Caco-2 (cell line): Measurements from ENCODE around the gene LRP5. TPM values are rescaled to one million over a fixed set of nuclear protein-coding genes. Genes with fewer than 3 reads are reported as not detected.

Experiments
- BruUV-seq: library from RNA; stranded (reverse); fragments of 400-500 nt; replicated peaks from 2 replicates; lab custom pipeline; 2021; lab: Mats Ljungman, UMichigan
- CTCF ChIA-PET: fragments of 300-600 bp; sonication (Branson Sonifier 250); formaldehyde crosslinking; loops from one replicate; lab custom pipeline; 2022; ENCODE audit warnings: antibody characterized with exemption; lab: Charles Lee
- POLR2A ChIA-PET: fragments of 300-600 bp; sonication (Branson Sonifier 250); formaldehyde crosslinking; loops from one replicate; lab custom pipeline; 2022; ENCODE audit warnings: antibody characterized with exemption; lab: Charles Lee
- DNase-seq, 2 experiments: peaks; one replicate each; pipeline versions ENCODE4 v3.0.0 to v3.0.0-alpha.2; 2020 to 2022
- H3K27me3 ChIP-seq: replicated peaks from 2 replicates; pipeline ENCODE4 v1.6.0; 2011; ENCODE audit warnings: low read length; ENCODE audit not compliant: control insufficient read depth, insufficient read depth
- H3K36me3 ChIP-seq: 2 replicates; pipeline ENCODE4 v1.5.1; 2011; ENCODE audit warnings: low read length; ENCODE audit not compliant: control insufficient read depth, insufficient read depth
- H3K4me1 ChIP-seq: fragments of 250-450 bp; sonication (Bioruptor Pico); 2 replicates; pipeline ENCODE4 v1.5.1; 2020; ENCODE audit warnings: mild to moderate bottlenecking
- H3K4me3 ChIP-seq: 2 replicates; pipeline ENCODE4 v1.5.1; 2011; ENCODE audit warnings: low read depth, mild to moderate bottlenecking, control low read depth, low read length
- H3K9me3 ChIP-seq: fragments of 250-450 bp; sonication (Bioruptor Pico); 2 replicates; pipeline ENCODE4 v1.5.1; 2020; ENCODE audit warnings: mild to moderate bottlenecking, moderate library complexity
- H3K27ac Mint-ChIP-seq: one replicate; pipeline ENCODE4 v1.8.0; 2022; ENCODE audit warnings: mixed read lengths; ENCODE audit not compliant: unreplicated experiment
- H3K27me3 Mint-ChIP-seq: one replicate; pipeline ENCODE4 v1.8.0; 2022; ENCODE audit warnings: mixed read lengths; ENCODE audit not compliant: insufficient read depth, unreplicated experiment
- H3K36me3 Mint-ChIP-seq: one replicate; pipeline ENCODE4 v1.8.0; 2022; ENCODE audit warnings: mild to moderate bottlenecking, mixed read lengths; ENCODE audit not compliant: insufficient read depth, unreplicated experiment
- H3K4me1 Mint-ChIP-seq: one replicate; pipeline ENCODE4 v1.8.0; 2022; ENCODE audit warnings: low read depth, mixed read lengths; ENCODE audit not compliant: unreplicated experiment
- H3K4me3 Mint-ChIP-seq: one replicate; pipeline ENCODE4 v1.8.0; 2022; ENCODE audit warnings: mild to moderate bottlenecking, moderate library complexity, mixed read lengths; ENCODE audit not compliant: unreplicated experiment
- H3K9me3 Mint-ChIP-seq: one replicate; pipeline ENCODE4 v1.8.0; 2022; ENCODE audit warnings: mixed read lengths; ENCODE audit not compliant: unreplicated experiment
- CTCF ChIP-seq, 2 experiments: fragments of 200-600 bp in 1 of 2; IDR thresholded peaks; 1 replicate in 1 of 2; 2 replicates in 1 of 2; pipeline versions ENCODE4 v1.5.1 to v1.8.0; 2011 to 2022; ENCODE audit warnings: antibody characterized with exemption in 1 of 2, control low read depth in 1 of 2, inconsistent platforms in 1 of 2, low read depth in 1 of 2, low read length in 1 of 2, mild to moderate bottlenecking in 1 of 2, moderate library complexity in 1 of 2; ENCODE audit not compliant: insufficient read depth in 1 of 2, severe bottlenecking in 1 of 2, unreplicated experiment in 1 of 2
- intact Hi-C: fragments of 100-400 bp; cut with micrococcal nuclease; formaldehyde crosslinking; loops from one replicate; pipeline ENCODE4 v1.10.0; 2022; ENCODE audit not compliant: unreplicated experiment
- total RNA-seq: library from RNA; stranded (reverse); gene quantifications from 2 replicates; pipeline ENCODE4 v1.2.3, GENCODE V29; 2022

LRP5 gene
- total RNA-seq, 1 experiment from 2014 or later, result 94.3 TPM

- Mint-ChIP-seq H3K36me3 (peaks cover 95% of the 10 kb centered on the region), H3K27ac (no peak overlapping the region), H3K9me3 (peaks cover 13% of the 10 kb centered on the region), H3K4me1 (peaks cover 49% of the 10 kb centered on the region), H3K4me3 (no peak overlapping the region), H3K27me3 (no peaks in the 10 kb centered on the region)
- Histone ChIP-seq H3K36me3 (peaks cover 10% of the 10 kb centered on the region; the same call in 1 of the 2 replicates), H3K4me3 (no peak overlapping the region), H3K9me3 (no peaks in the 10 kb centered on the region), H3K27me3 (no peaks in the 10 kb centered on the region), H3K4me1 (peaks cover 23% of the 10 kb centered on the region)
- TF ChIP-seq CTCF (IDR thresholded peaks at IDR 0.05; ENCODE audit: insufficient read depth in 1 of 2, low read depth in 1 of 2, low read length in 1 of 2, severe bottlenecking in 1 of 2, unreplicated experiment in 1 of 2), result no peak
- intact Hi-C loops, result no loop called here
- no peak for DNase-seq
- POLR2A ChIA-PET, result no interaction called here
- CTCF ChIA-PET, result no interaction called here
- BruUV-seq, result no TSS peak
Observed at GRCh38 chr11:68469642-68470041, 157.3 kb downstream of the LRP5 start.

- no peak overlapping the region for H3K4me3 Mint-ChIP-seq
- Histone ChIP-seq H3K36me3 (peaks cover 10% of the 10 kb centered on the region; the same call in 1 of the 2 replicates), H3K27me3 (no peaks in the 10 kb centered on the region), H3K9me3 (no peaks in the 10 kb centered on the region), H3K4me3 (no peak overlapping the region), H3K4me1 (peaks cover 23% of the 10 kb centered on the region)
- intact Hi-C loops, result no loop called here
- peaks cover 94% of the 10 kb centered on the region for H3K36me3 Mint-ChIP-seq
- BruUV-seq, result no TSS peak
- CTCF ChIA-PET, result no interaction called here
- H3K4me1 Mint-ChIP-seq, result peaks cover 46% of the 10 kb centered on the region
- POLR2A ChIA-PET, result no interaction called here
- DNase-seq, result no peak
- TF ChIP-seq CTCF (IDR thresholded peaks at IDR 0.05; ENCODE audit: insufficient read depth in 1 of 2, low read depth in 1 of 2, low read length in 1 of 2, severe bottlenecking in 1 of 2, unreplicated experiment in 1 of 2), result no peak
- peaks cover 13% of the 10 kb centered on the region for H3K9me3 Mint-ChIP-seq
- no peaks in the 10 kb centered on the region for H3K27me3 Mint-ChIP-seq
- H3K27ac Mint-ChIP-seq, result peak overlapping the region; percentile 29
Observed at GRCh38 chr11:68470304-68470811, 158.0 kb downstream of the LRP5 start.

GRCh38 chr11:68471360-68472340 lies 159.3 kb downstream of the LRP5 start:
- Mint-ChIP-seq H3K4me1 (peaks cover 41% of the 10 kb centered on the region), H3K27ac (no peak overlapping the region), H3K36me3 (peaks cover 94% of the 10 kb centered on the region), H3K9me3 (peaks cover 13% of the 10 kb centered on the region), H3K4me3 (no peak overlapping the region), H3K27me3 (no peaks in the 10 kb centered on the region)
- H3K27me3 ChIP-seq, result no peaks in the 10 kb centered on the region
- no TSS peak for BruUV-seq
- TF ChIP-seq CTCF (IDR thresholded peaks at IDR 0.05; ENCODE audit: insufficient read depth in 1 of 2, low read depth in 1 of 2, low read length in 1 of 2, severe bottlenecking in 1 of 2, unreplicated experiment in 1 of 2), result no peak
- H3K4me1 ChIP-seq, result peaks cover 23% of the 10 kb centered on the region
- no peak overlapping the region for H3K4me3 ChIP-seq
- ChIA-PET CTCF (no interaction called here), POLR2A (no interaction called here)
- DNase-seq, result no peak
- H3K9me3 ChIP-seq, result no peaks in the 10 kb centered on the region
- intact Hi-C loops, result no loop called here
- H3K36me3 ChIP-seq, result peaks cover 10% of the 10 kb centered on the region; the same call in 1 of the 2 replicates
